Measurements from ENCODE around the gene PYGO2. TPM values are rescaled to one million over a fixed set of nuclear protein-coding genes. Genes with fewer than 3 reads are reported as not detected.
A peak's percentile ranks its signal among the peaks of the same experiment; 100 is the strongest.

PYGO2 gene
- polyA plus RNA-seq, 4 donors = 22.1 to 34.7 (median 24.8) TPM

- WGBS, 3 donors = 85 to 90% (median 90%) methylated on average over 6 of the region's 6 CpGs
- no peak overlapping the region for H3K4me3 ChIP-seq (ENCODE audit: low read depth in 1 of 3, low read length in 3 of 3)
- peak overlapping the region in 1 of 3 donors; percentile 39 for H3K27ac ChIP-seq (ENCODE audit: low read depth in 1 of 3, low read length in 2 of 3)
- H3K4me1 ChIP-seq (ENCODE audit: control insufficient read depth in 3 of 3, insufficient read depth in 2 of 3, low read depth in 1 of 3, low read length in 2 of 3) = peaks cover 0 to 15% (median 4%) of the 10 kb centered on the region in 3 donors
- H3K9me3 ChIP-seq (ENCODE audit: control insufficient read depth in 2 of 2, insufficient read depth in 1 of 2, low read depth in 1 of 2, low read length in 1 of 2) = no peaks in the 10 kb centered on the region
- no peaks in the 10 kb centered on the region for H3K27me3 ChIP-seq (ENCODE audit: control insufficient read depth in 3 of 3, insufficient read depth in 3 of 3, low read length in 3 of 3)
- DNase-seq (no peak), FAIRE-seq (no peak)
- H3K36me3 ChIP-seq (ENCODE audit: control insufficient read depth in 3 of 3, insufficient read depth in 2 of 3, low read depth in 1 of 3, low read length in 3 of 3) = peaks cover 9 to 70% (median 39%) of the 10 kb centered on the region in 3 donors
Observed at GRCh38 chr1:154964359-154964758, 2.8 kb upstream of the PYGO2 start.

- 75 to 84% (median 82%) methylated on average over 8 of the region's 8 CpGs for WGBS, 3 donors
- H3K27me3 ChIP-seq (ENCODE audit: control insufficient read depth in 3 of 3, insufficient read depth in 3 of 3, low read length in 3 of 3) = no peaks in the 10 kb centered on the region
- H3K27ac ChIP-seq (ENCODE audit: low read depth in 1 of 3, low read length in 2 of 3) = no peak overlapping the region
- H3K4me1 ChIP-seq (ENCODE audit: control insufficient read depth in 3 of 3, insufficient read depth in 2 of 3, low read depth in 1 of 3, low read length in 2 of 3) = peaks cover 0 to 15% (median 4%) of the 10 kb centered on the region in 3 donors
- DNase-seq = no peak
- no peak overlapping the region for H3K4me3 ChIP-seq (ENCODE audit: low read depth in 1 of 3, low read length in 3 of 3)
- peaks cover 12 to 70% (median 38%) of the 10 kb centered on the region in 3 donors for H3K36me3 ChIP-seq (ENCODE audit: control insufficient read depth in 3 of 3, insufficient read depth in 2 of 3, low read depth in 1 of 3, low read length in 3 of 3)
- no peak for FAIRE-seq
- H3K9me3 ChIP-seq (ENCODE audit: control insufficient read depth in 2 of 2, insufficient read depth in 1 of 2, low read depth in 1 of 2, low read length in 1 of 2) = no peaks in the 10 kb centered on the region
Observed at GRCh38 chr1:154963643-154964042, 2.1 kb upstream of the PYGO2 start.

- no peak for FAIRE-seq
- peaks cover 0 to 15% (median 4%) of the 10 kb centered on the region in 3 donors for H3K4me1 ChIP-seq (ENCODE audit: control insufficient read depth in 3 of 3, insufficient read depth in 2 of 3, low read depth in 1 of 3, low read length in 2 of 3)
- H3K9me3 ChIP-seq (ENCODE audit: control insufficient read depth in 2 of 2, insufficient read depth in 1 of 2, low read depth in 1 of 2, low read length in 1 of 2) = no peaks in the 10 kb centered on the region
- WGBS, 3 donors = 67 to 79% (median 70%) methylated on average over 6 of the region's 6 CpGs
- peak overlapping the region in 1 of 3 donors; percentile 89 for H3K4me3 ChIP-seq (ENCODE audit: low read depth in 1 of 3, low read length in 3 of 3)
- peak overlapping the region in 2 of 3 donors; percentile 14 to 96 for H3K27ac ChIP-seq (ENCODE audit: low read depth in 1 of 3, low read length in 2 of 3)
- H3K27me3 ChIP-seq (ENCODE audit: control insufficient read depth in 3 of 3, insufficient read depth in 3 of 3, low read length in 3 of 3) = no peaks in the 10 kb centered on the region
- DNase-seq = no peak
- H3K36me3 ChIP-seq (ENCODE audit: control insufficient read depth in 3 of 3, insufficient read depth in 2 of 3, low read depth in 1 of 3, low read length in 3 of 3) = peaks cover 12 to 69% (median 34%) of the 10 kb centered on the region in 3 donors
Observed at GRCh38 chr1:154962795-154963330, 1.3 kb upstream of the PYGO2 start.

- no peak for FAIRE-seq
Observed at GRCh38 chr1:154962156-154962749, 671 bp upstream of the PYGO2 start.

GRCh38 chr1:154960446-154961136 is 991 bp downstream of the PYGO2 start:
- WGBS, 3 donors = 12 to 21% (median 16%) methylated on average over 10 of the region's 10 CpGs
- H3K4me1 ChIP-seq (ENCODE audit: control insufficient read depth in 3 of 3, insufficient read depth in 2 of 3, low read depth in 1 of 3, low read length in 2 of 3) = peaks cover 4 to 28% (median 9%) of the 10 kb centered on the region in 3 donors
- H3K4me3 ChIP-seq (ENCODE audit: low read depth in 1 of 3, low read length in 3 of 3) = peak overlapping the region; percentile 78 to 89 (median 89)
- no peak for DNase-seq
- peak overlapping the region; percentile 54 to 100 (median 96) for H3K27ac ChIP-seq (ENCODE audit: low read depth in 1 of 3, low read length in 2 of 3)
- no peak for FAIRE-seq
- H3K9me3 ChIP-seq (ENCODE audit: control insufficient read depth in 2 of 2, insufficient read depth in 1 of 2, low read depth in 1 of 2, low read length in 1 of 2) = no peaks in the 10 kb centered on the region
- H3K27me3 ChIP-seq (ENCODE audit: control insufficient read depth in 3 of 3, insufficient read depth in 3 of 3, low read length in 3 of 3) = no peaks in the 10 kb centered on the region
- peaks cover 10 to 46% (median 20%) of the 10 kb centered on the region in 3 donors for H3K36me3 ChIP-seq (ENCODE audit: control insufficient read depth in 3 of 3, insufficient read depth in 2 of 3, low read depth in 1 of 3, low read length in 3 of 3)

More at GRCh38 chr1:154962156-154962749, 671 bp upstream of the PYGO2 start:
- H3K4me3 ChIP-seq (ENCODE audit: low read depth in 1 of 3, low read length in 3 of 3) = peak overlapping the region; percentile 78 to 89 (median 89)
- peaks cover 12 to 62% (median 30%) of the 10 kb centered on the region in 3 donors for H3K36me3 ChIP-seq (ENCODE audit: control insufficient read depth in 3 of 3, insufficient read depth in 2 of 3, low read depth in 1 of 3, low read length in 3 of 3)
- H3K27ac ChIP-seq (ENCODE audit: low read depth in 1 of 3, low read length in 2 of 3) = peak overlapping the region; percentile 96 to 100 (median 97)
- no peak for DNase-seq
- H3K4me1 ChIP-seq (ENCODE audit: control insufficient read depth in 3 of 3, insufficient read depth in 2 of 3, low read depth in 1 of 3, low read length in 2 of 3) = peaks cover 0 to 18% (median 4%) of the 10 kb centered on the region in 3 donors
- H3K9me3 ChIP-seq (ENCODE audit: control insufficient read depth in 2 of 2, insufficient read depth in 1 of 2, low read depth in 1 of 2, low read length in 1 of 2) = no peaks in the 10 kb centered on the region
- no peaks in the 10 kb centered on the region for H3K27me3 ChIP-seq (ENCODE audit: control insufficient read depth in 3 of 3, insufficient read depth in 3 of 3, low read length in 3 of 3)
- 1 to 4% (median 3%) methylated on average over 22 to 25 of the region's 25 CpGs for WGBS, 3 donors

- WGBS, 3 donors = 91 to 97% (median 94%) methylated on average over 7 of the region's 7 CpGs
- DNase-seq (no peak), FAIRE-seq (no peak)
- Histone ChIP-seq H3K4me1 (ENCODE audit: control insufficient read depth in 3 of 3, insufficient read depth in 2 of 3, low read depth in 1 of 3, low read length in 2 of 3) (peaks cover 4 to 36% (median 9%) of the 10 kb centered on the region in 3 donors), H3K9me3 (ENCODE audit: control insufficient read depth in 2 of 2, insufficient read depth in 1 of 2, low read depth in 1 of 2, low read length in 1 of 2) (no peaks in the 10 kb centered on the region), H3K4me3 (ENCODE audit: low read depth in 1 of 3, low read length in 3 of 3) (no peak overlapping the region), H3K27ac (ENCODE audit: low read depth in 1 of 3, low read length in 2 of 3) (no peak overlapping the region), H3K36me3 (ENCODE audit: control insufficient read depth in 3 of 3, insufficient read depth in 2 of 3, low read depth in 1 of 3, low read length in 3 of 3) (peaks cover 8 to 34% (median 12%) of the 10 kb centered on the region in 3 donors), H3K27me3 (ENCODE audit: control insufficient read depth in 3 of 3, insufficient read depth in 3 of 3, low read length in 3 of 3) (no peaks in the 10 kb centered on the region)
Observed at GRCh38 chr1:154959426-154959780, 2.2 kb downstream of the PYGO2 start.

GRCh38 chr1:154958681-154959425 is 2.7 kb downstream of the PYGO2 start:
- peaks cover 6 to 29% (median 12%) of the 10 kb centered on the region in 3 donors for H3K36me3 ChIP-seq (ENCODE audit: control insufficient read depth in 3 of 3, insufficient read depth in 2 of 3, low read depth in 1 of 3, low read length in 3 of 3)
- no peaks in the 10 kb centered on the region for H3K9me3 ChIP-seq (ENCODE audit: control insufficient read depth in 2 of 2, insufficient read depth in 1 of 2, low read depth in 1 of 2, low read length in 1 of 2)
- DNase-seq = no peak
- no peak for FAIRE-seq
- H3K27me3 ChIP-seq (ENCODE audit: control insufficient read depth in 3 of 3, insufficient read depth in 3 of 3, low read length in 3 of 3) = no peaks in the 10 kb centered on the region
- no peak overlapping the region for H3K27ac ChIP-seq (ENCODE audit: low read depth in 1 of 3, low read length in 2 of 3)
- 87 to 92% (median 91%) methylated on average over 16 of the region's 16 CpGs for WGBS, 3 donors
- H3K4me1 ChIP-seq (ENCODE audit: control insufficient read depth in 3 of 3, insufficient read depth in 2 of 3, low read depth in 1 of 3, low read length in 2 of 3) = peaks cover 4 to 39% (median 10%) of the 10 kb centered on the region in 3 donors
- no peak overlapping the region for H3K4me3 ChIP-seq (ENCODE audit: low read depth in 1 of 3, low read length in 3 of 3)

- Histone ChIP-seq H3K9me3 (ENCODE audit: control insufficient read depth in 2 of 2, insufficient read depth in 1 of 2, low read depth in 1 of 2, low read length in 1 of 2) (no peaks in the 10 kb centered on the region), H3K36me3 (ENCODE audit: control insufficient read depth in 3 of 3, insufficient read depth in 2 of 3, low read depth in 1 of 3, low read length in 3 of 3) (peaks cover 6 to 28% (median 8%) of the 10 kb centered on the region in 3 donors), H3K4me1 (ENCODE audit: control insufficient read depth in 3 of 3, insufficient read depth in 2 of 3, low read depth in 1 of 3, low read length in 2 of 3) (peaks cover 4 to 45% (median 12%) of the 10 kb centered on the region in 3 donors), H3K27ac (ENCODE audit: low read depth in 1 of 3, low read length in 2 of 3) (no peak overlapping the region), H3K4me3 (ENCODE audit: low read depth in 1 of 3, low read length in 3 of 3) (no peak overlapping the region), H3K27me3 (ENCODE audit: control insufficient read depth in 3 of 3, insufficient read depth in 3 of 3, low read length in 3 of 3) (no peaks in the 10 kb centered on the region)
- FAIRE-seq (no peak), DNase-seq (no peak)
- 85 to 91% (median 87%) methylated on average over 2 of the region's 2 CpGs for WGBS, 3 donors
Observed at GRCh38 chr1:154958036-154958435, 3.5 kb downstream of the PYGO2 start.
